Liver (tissue), 3 donors: ENCODE results near the gene PCMTD2.

ENCODE experiments used
- NR2F2 ChIP-seq: IDR thresholded peaks from 2 replicates; pipeline ENCODE4 v1.6.1; 2016; ENCODE audit warnings: antibody characterized with exemption
- TF ChIP-seq, protein P1 (sequence below): fragments of 150-350 bp; IDR thresholded peaks from 2 replicates; pipeline ENCODE4 v1.5.1; 2017; ENCODE audit warnings: improper control_type of control experiment, low read depth, low read length; ENCODE audit not compliant: missing input control
- TF ChIP-seq, protein P2 (sequence below): IDR thresholded peaks from 2 replicates; pipeline ENCODE4 v1.6.1; 2016; ENCODE audit warnings: antibody characterized with exemption, mild to moderate bottlenecking
- donor health status: healthy.
- donor health status: healthy.

DNA sequence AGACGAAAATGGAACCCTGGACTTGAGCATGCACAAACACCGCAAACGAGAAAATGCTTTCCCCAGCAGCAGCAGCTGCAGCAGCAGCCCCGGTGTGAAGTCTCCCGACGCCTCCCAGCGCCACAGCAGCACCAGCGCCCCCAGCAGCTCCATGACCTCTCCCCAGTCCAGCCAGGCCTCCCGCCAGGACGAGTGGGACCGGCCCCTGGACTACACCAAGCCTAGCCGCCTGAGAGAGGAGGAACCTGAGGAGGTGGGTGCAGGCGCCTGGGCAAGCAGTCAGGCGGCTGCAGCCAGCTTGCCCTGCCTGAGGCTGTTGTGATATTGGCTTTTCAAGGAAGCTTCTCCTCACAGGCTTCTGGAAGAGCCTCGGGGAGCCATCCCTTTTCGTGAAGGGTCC lies 35.8 kb upstream of the PCMTD2 start:
- TF ChIP-seq, protein P1, sequence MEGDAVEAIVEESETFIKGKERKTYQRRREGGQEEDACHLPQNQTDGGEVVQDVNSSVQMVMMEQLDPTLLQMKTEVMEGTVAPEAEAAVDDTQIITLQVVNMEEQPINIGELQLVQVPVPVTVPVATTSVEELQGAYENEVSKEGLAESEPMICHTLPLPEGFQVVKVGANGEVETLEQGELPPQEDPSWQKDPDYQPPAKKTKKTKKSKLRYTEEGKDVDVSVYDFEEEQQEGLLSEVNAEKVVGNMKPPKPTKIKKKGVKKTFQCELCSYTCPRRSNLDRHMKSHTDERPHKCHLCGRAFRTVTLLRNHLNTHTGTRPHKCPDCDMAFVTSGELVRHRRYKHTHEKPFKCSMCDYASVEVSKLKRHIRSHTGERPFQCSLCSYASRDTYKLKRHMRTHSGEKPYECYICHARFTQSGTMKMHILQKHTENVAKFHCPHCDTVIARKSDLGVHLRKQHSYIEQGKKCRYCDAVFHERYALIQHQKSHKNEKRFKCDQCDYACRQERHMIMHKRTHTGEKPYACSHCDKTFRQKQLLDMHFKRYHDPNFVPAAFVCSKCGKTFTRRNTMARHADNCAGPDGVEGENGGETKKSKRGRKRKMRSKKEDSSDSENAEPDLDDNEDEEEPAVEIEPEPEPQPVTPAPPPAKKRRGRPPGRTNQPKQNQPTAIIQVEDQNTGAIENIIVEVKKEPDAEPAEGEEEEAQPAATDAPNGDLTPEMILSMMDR, result no peak
- TF ChIP-seq NR2F2, result no peak
- TF ChIP-seq, protein P2, sequence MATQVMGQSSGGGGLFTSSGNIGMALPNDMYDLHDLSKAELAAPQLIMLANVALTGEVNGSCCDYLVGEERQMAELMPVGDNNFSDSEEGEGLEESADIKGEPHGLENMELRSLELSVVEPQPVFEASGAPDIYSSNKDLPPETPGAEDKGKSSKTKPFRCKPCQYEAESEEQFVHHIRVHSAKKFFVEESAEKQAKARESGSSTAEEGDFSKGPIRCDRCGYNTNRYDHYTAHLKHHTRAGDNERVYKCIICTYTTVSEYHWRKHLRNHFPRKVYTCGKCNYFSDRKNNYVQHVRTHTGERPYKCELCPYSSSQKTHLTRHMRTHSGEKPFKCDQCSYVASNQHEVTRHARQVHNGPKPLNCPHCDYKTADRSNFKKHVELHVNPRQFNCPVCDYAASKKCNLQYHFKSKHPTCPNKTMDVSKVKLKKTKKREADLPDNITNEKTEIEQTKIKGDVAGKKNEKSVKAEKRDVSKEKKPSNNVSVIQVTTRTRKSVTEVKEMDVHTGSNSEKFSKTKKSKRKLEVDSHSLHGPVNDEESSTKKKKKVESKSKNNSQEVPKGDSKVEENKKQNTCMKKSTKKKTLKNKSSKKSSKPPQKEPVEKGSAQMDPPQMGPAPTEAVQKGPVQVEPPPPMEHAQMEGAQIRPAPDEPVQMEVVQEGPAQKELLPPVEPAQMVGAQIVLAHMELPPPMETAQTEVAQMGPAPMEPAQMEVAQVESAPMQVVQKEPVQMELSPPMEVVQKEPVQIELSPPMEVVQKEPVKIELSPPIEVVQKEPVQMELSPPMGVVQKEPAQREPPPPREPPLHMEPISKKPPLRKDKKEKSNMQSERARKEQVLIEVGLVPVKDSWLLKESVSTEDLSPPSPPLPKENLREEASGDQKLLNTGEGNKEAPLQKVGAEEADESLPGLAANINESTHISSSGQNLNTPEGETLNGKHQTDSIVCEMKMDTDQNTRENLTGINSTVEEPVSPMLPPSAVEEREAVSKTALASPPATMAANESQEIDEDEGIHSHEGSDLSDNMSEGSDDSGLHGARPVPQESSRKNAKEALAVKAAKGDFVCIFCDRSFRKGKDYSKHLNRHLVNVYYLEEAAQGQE, result no peak
